Endothelial cell of umbilical vein (primary cell): Measurements from ENCODE around the gene PCBP4. TPM values are rescaled to one million over a fixed set of nuclear protein-coding genes. Genes with fewer than 3 reads are reported as not detected.

Source experiments
- BruUV-seq: library from RNA; stranded (reverse); fragments of 400-500 nt; replicated peaks from 2 replicates; lab custom pipeline; 2021; lab: Mats Ljungman, UMichigan
- CTCF ChIA-PET: fragments of 300-600, 350-600 bp; sonication (Branson Sonifier 250); formaldehyde crosslinking; loops from one replicate; lab custom pipeline; 2021; ENCODE audit warnings: antibody characterized with exemption, inconsistent platforms; lab: Charles Lee
- POLR2A ChIA-PET: fragments of 300-600, 350-600 bp; sonication (Branson Sonifier 250); formaldehyde crosslinking; loops from one replicate; lab custom pipeline; 2021; ENCODE audit warnings: antibody characterized with exemption, inconsistent platforms; lab: Charles Lee
- DNase-seq: peaks from one replicate; pipeline ENCODE4 v3.0.0-alpha.2; 2011; ENCODE audit warnings: low read depth, low spot score
- FAIRE-seq: peaks from 2 replicates; lab custom pipeline; 2011; peaks lifted over from hg19 to GRCh38; lab: Jason Lieb, UNC
- H2AFZ ChIP-seq: 2 replicates; pipeline ENCODE4 v1.6.0; 2012; ENCODE audit warnings: low read depth, low read length, control low read depth, inconsistent platforms
- H3K27ac ChIP-seq: 2 replicates; pipeline ENCODE4 v1.5.1; 2011; ENCODE audit warnings: low read depth, mild to moderate bottlenecking, control low read depth, low read length, moderate library complexity; ENCODE audit not compliant: insufficient read depth
- H3K27me3 ChIP-seq, 2 experiments: 2 replicates each; pipeline versions ENCODE4 v1.6.0 to v1.6.1; 2011; ENCODE audit warnings: low read length in 2 of 2, mixed read lengths in 1 of 2; ENCODE audit not compliant: control insufficient read depth in 2 of 2, insufficient read depth in 2 of 2
- H3K36me3 ChIP-seq, 2 experiments: 2 replicates in 1 of 2; 3 replicates in 1 of 2; pipeline ENCODE4 v1.5.1; 2011; ENCODE audit warnings: low read length in 2 of 2, mild to moderate bottlenecking in 1 of 2, moderate library complexity in 1 of 2; ENCODE audit not compliant: control insufficient read depth in 2 of 2, insufficient read depth in 2 of 2; ENCODE audit errors: extremely low read depth in 1 of 2
- H3K4me1 ChIP-seq: 3 replicates; pipeline ENCODE4 v1.5.1; 2011; ENCODE audit warnings: mild to moderate bottlenecking, low read length; ENCODE audit not compliant: control insufficient read depth, insufficient read depth; ENCODE audit errors: extremely low read depth
- H3K4me2 ChIP-seq: 2 replicates; pipeline ENCODE4 v1.6.1; 2011; ENCODE audit warnings: low read length, control low read depth, mixed read lengths; ENCODE audit not compliant: insufficient read depth
- H3K4me3 ChIP-seq, 3 experiments: fragments of 200-600 bp in 1 of 3; sonication (generic), shearing (Covaris generic) in 1 of 3; replicated peaks in 1 of 3; 2 replicates each; pipeline ENCODE4 v1.5.1; 2011 to 2016; ENCODE audit warnings: control low read depth in 3 of 3, low read length in 3 of 3, mild to moderate bottlenecking in 2 of 3, inconsistent platforms in 1 of 3, low read depth in 1 of 3, moderate library complexity in 1 of 3; ENCODE audit not compliant: insufficient read depth in 1 of 3
- H3K79me2 ChIP-seq: 2 replicates; pipeline ENCODE4 v1.6.0; 2012; ENCODE audit warnings: low read length, inconsistent platforms; ENCODE audit not compliant: control insufficient read depth, insufficient read depth
- H3K9ac ChIP-seq: replicated peaks from 2 replicates; pipeline ENCODE3; 2011; ENCODE audit warnings: low read length, control low read depth; ENCODE audit not compliant: insufficient read depth; ENCODE audit errors: extremely low read depth
- H3K9me1 ChIP-seq: replicated peaks from 3 replicates; pipeline ENCODE4 v1.6.0; 2011; ENCODE audit warnings: mild to moderate bottlenecking, low read length; ENCODE audit not compliant: control insufficient read depth, insufficient read depth; ENCODE audit errors: extremely low read depth
- H3K9me3 ChIP-seq: replicated peaks from 2 replicates; pipeline ENCODE4 v1.5.1; 2012; ENCODE audit warnings: low read length, inconsistent platforms; ENCODE audit not compliant: control insufficient read depth, insufficient read depth
- H4K20me1 ChIP-seq: replicated peaks from 2 replicates; pipeline ENCODE3; 2011; ENCODE audit warnings: mild to moderate bottlenecking, low read length; ENCODE audit not compliant: control insufficient read depth, insufficient read depth; ENCODE audit errors: extremely low read depth
- CTCF ChIP-seq, 2 donors: IDR thresholded peaks; 1 replicate in 1 of 2; 2 replicates in 1 of 2; pipeline ENCODE4 v1.5.1; 2011; ENCODE audit warnings: low read length in 2 of 2, mild to moderate bottlenecking in 2 of 2, moderate library complexity in 2 of 2, control low read depth in 1 of 2, inconsistent platforms in 1 of 2, low read depth in 1 of 2; ENCODE audit not compliant: insufficient read depth in 1 of 2; ENCODE audit errors: extremely low read depth in 1 of 2
- EZH2 ChIP-seq: IDR thresholded peaks from 2 replicates; pipeline ENCODE4 v1.6.1; 2012; ENCODE audit warnings: borderline replicate concordance, low read depth, mild to moderate bottlenecking, moderate library complexity, low read length, inconsistent platforms; ENCODE audit not compliant: severe bottlenecking
- FOS ChIP-seq: IDR thresholded peaks from 2 replicates; pipeline ENCODE4 v1.6.1; 2011; ENCODE audit warnings: mild to moderate bottlenecking, low read length, moderate library complexity, borderline replicate concordance; ENCODE audit not compliant: insufficient read depth
- GATA2 ChIP-seq: IDR thresholded peaks from 2 replicates; pipeline ENCODE4 v1.7.0; 2011; ENCODE audit warnings: low read depth, mild to moderate bottlenecking, moderate library complexity, mixed read lengths, low read length; ENCODE audit not compliant: insufficient read length, insufficient read depth
- JUN ChIP-seq: IDR thresholded peaks from 2 replicates; pipeline ENCODE4 v1.6.1; 2011; ENCODE audit warnings: borderline replicate concordance, low read depth; ENCODE audit not compliant: insufficient read length, insufficient read depth
- MAX ChIP-seq: IDR thresholded peaks from 2 replicates; pipeline ENCODE4 v1.6.1; 2011; ENCODE audit not compliant: insufficient read depth, insufficient read length
- MYC ChIP-seq: IDR thresholded peaks from one replicate; pipeline ENCODE4 v1.6.1; 2011; ENCODE audit warnings: mild to moderate bottlenecking, low read depth, low read length
- POLR2A ChIP-seq: IDR thresholded peaks from 2 replicates; pipeline ENCODE4 v1.6.1; 2012; ENCODE audit warnings: low read depth, mild to moderate bottlenecking, control low read depth, low read length
- POLR2AphosphoS5 ChIP-seq: IDR thresholded peaks from 2 replicates; pipeline ENCODE4 v1.6.1; 2012; ENCODE audit warnings: low read depth, mild to moderate bottlenecking, control low read depth, low read length, moderate library complexity; ENCODE audit not compliant: insufficient read depth
- dilution Hi-C: fragments of 300-500 bp; cut with MboI; formaldehyde crosslinking; loops from one replicate; pipeline ENCODE4 v1.15.0; 2019; ENCODE audit warnings: low sequenced_read_pairs; ENCODE audit not compliant: extremely low pct_ligation_motif_present
- intact Hi-C: fragments of 100-400 bp; cut with micrococcal nuclease; formaldehyde crosslinking; loops from one replicate; pipeline ENCODE4 v1.10.0; 2022
- polyA plus RNA-seq, 4 experiments: library from polyadenylated mRNA; depleted of rRNA in 3 of 4; stranded (reverse) in 3 of 4; unstranded in 1 of 4; fragments of >200 nt; gene quantifications; 2 replicates each; pipeline versions ENCODE4 v1.2.1 to v1.2.3, GENCODE V29; 2011 to 2012; ENCODE audit warnings: missing spikeins in 1 of 4
- total RNA-seq: library from RNA; stranded (reverse); gene quantifications from 2 replicates; pipeline ENCODE4 v1.2.3, GENCODE V29; 2021

The PCBP4 gene
- total and polyA plus RNA-seq, 2 donors (not counting 3 experiments of a cell fraction or from before 2014, with no cell fraction given) = 46.5 to 63.1 TPM

GRCh38 chr3:51969841-51970240, 2.6 kb upstream of the PCBP4 start:
- no peak overlapping the region for H3K9ac ChIP-seq
- no TSS peak for BruUV-seq
- FAIRE-seq (no peak), DNase-seq (no peak)
- no peak overlapping the region for H3K4me2 ChIP-seq
- H4K20me1 ChIP-seq = no peaks in the 10 kb centered on the region
- H3K79me2 ChIP-seq = no peaks in the 10 kb centered on the region
- no peaks in the 10 kb centered on the region for H3K27me3 ChIP-seq
- intact Hi-C loops = no loop called here
- dilution Hi-C loops = no loop called here
- H3K4me1 ChIP-seq = peaks cover 18% of the 10 kb centered on the region
- no peak overlapping the region for H3K4me3 ChIP-seq
- ChIA-PET POLR2A (no interaction called here), CTCF (interaction anchor here (1.6 to 3.5 kb wide), 3 partner anchors 12 to 27 kb away, joined by 9 to 14 read pairs (median 13); partner anchors contain the start of genes ACY1, PARP3 and RRP9)
- H3K27ac ChIP-seq = no peak overlapping the region
- no peaks in the 10 kb centered on the region for H3K9me3 ChIP-seq
- H3K9me1 ChIP-seq = no peaks in the 10 kb centered on the region
- H3K36me3 ChIP-seq = no peaks in the 10 kb centered on the region
- TF ChIP-seq CTCF (IDR thresholded peaks at IDR 0.05; ENCODE audit: extremely low read depth in 1 of 2, insufficient read depth in 1 of 2, low read depth in 1 of 2, low read length in 2 of 2) = no peak
- TF ChIP-seq MYC = no peak
- TF ChIP-seq MAX = no peak
- no peak for TF ChIP-seq POLR2A
- TF ChIP-seq JUN = no peak
- no peak for TF ChIP-seq GATA2
- no peak for TF ChIP-seq EZH2
- no peak for TF ChIP-seq POLR2AphosphoS5
- TF ChIP-seq FOS = no peak
- H2AFZ ChIP-seq = no peak overlapping the region
